Loucy (cell line): ENCODE results near the gene NIPBL.

Experiments used
- EZH2phosphoT487 ChIP-seq: fragments of 200-600 bp; IDR thresholded peaks from 2 replicates; pipeline ENCODE4 v1.6.1; 2018; ENCODE audit warnings: antibody characterized with exemption, mild to moderate bottlenecking, moderate library complexity, borderline replicate concordance
- TF ChIP-seq, protein P1 (sequence below): fragments of 200-600 bp; sonication (generic); conservative IDR thresholded peaks from 2 replicates; pipeline ENCODE4 v1.5.1; 2014; ENCODE audit warnings: mild to moderate bottlenecking, antibody characterized with exemption, low read length

DNA sequence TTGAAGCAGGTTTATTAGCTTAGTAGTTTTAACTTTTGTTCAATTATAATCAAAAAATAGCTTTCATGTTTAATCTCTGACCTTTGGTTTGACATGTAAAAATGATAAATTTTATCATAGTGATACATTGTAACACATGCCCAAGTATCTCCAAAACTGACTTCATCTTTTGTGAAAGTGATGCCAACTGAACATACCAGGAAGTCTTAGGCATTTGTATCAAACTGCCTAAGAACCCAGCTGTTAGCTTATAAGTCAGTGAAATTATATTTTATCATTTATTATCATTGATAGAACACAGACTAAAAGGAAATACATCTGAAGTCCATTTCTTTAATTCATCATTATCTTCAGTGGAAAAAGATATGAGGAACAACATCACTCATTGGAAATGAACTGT is 39.1 kb downstream of the NIPBL start:
- TF ChIP-seq, protein P1, sequence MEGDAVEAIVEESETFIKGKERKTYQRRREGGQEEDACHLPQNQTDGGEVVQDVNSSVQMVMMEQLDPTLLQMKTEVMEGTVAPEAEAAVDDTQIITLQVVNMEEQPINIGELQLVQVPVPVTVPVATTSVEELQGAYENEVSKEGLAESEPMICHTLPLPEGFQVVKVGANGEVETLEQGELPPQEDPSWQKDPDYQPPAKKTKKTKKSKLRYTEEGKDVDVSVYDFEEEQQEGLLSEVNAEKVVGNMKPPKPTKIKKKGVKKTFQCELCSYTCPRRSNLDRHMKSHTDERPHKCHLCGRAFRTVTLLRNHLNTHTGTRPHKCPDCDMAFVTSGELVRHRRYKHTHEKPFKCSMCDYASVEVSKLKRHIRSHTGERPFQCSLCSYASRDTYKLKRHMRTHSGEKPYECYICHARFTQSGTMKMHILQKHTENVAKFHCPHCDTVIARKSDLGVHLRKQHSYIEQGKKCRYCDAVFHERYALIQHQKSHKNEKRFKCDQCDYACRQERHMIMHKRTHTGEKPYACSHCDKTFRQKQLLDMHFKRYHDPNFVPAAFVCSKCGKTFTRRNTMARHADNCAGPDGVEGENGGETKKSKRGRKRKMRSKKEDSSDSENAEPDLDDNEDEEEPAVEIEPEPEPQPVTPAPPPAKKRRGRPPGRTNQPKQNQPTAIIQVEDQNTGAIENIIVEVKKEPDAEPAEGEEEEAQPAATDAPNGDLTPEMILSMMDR, result no peak
- no peak for TF ChIP-seq EZH2phosphoT487
